Naive thymus-derived CD4-positive, alpha-beta T cell (primary cell): ENCODE results near the gene ROMO1. TPM values are rescaled to one million over a fixed set of nuclear protein-coding genes. Genes with fewer than 3 reads are reported as not detected.
A peak's percentile ranks its signal among the peaks of the same experiment; 100 is the strongest.

Source experiments
- ATAC-seq: fragments of 150-1000 bp; cut with Tn5 transposase; 2 replicates; pipeline ENCODE4 v1.10.0; 2021; ENCODE audit warnings: mild to moderate bottlenecking, moderate library complexity
- CTCF ChIA-PET: fragments of 350-600 bp; sonication (Branson Sonifier 250); formaldehyde crosslinking; loops from one replicate; lab custom pipeline; 2021; ENCODE audit warnings: antibody characterized with exemption; lab: Charles Lee
- POLR2A ChIA-PET: fragments of 350-600 bp; sonication (Branson Sonifier 250); formaldehyde crosslinking; loops from one replicate; lab custom pipeline; 2021; ENCODE audit warnings: antibody characterized with exemption, inconsistent platforms; lab: Charles Lee
- DNase-seq, 9 donors: peaks; one replicate each; pipeline versions ENCODE4 v3.0.0 to v3.0.0-alpha.2; 2020 to 2022; ENCODE audit warnings: mixed read lengths in 1 of 9
- H3K27ac ChIP-seq: one replicate; pipeline ENCODE4 v1.7.0; 2013; ENCODE audit warnings: mild to moderate bottlenecking, low read depth, low read length, moderate library complexity
- H3K27me3 ChIP-seq, 2 donors: one replicate each; pipeline ENCODE4 v1.7.0; 2013; ENCODE audit warnings: low read length in 2 of 2, mild to moderate bottlenecking in 2 of 2, moderate library complexity in 2 of 2; ENCODE audit not compliant: control insufficient read depth in 2 of 2, insufficient read depth in 2 of 2
- H3K36me3 ChIP-seq, 3 experiments: 1 replicate in 2 of 3; 2 replicates in 1 of 3; pipeline ENCODE4 v1.7.0; 2013; ENCODE audit warnings: low read length in 3 of 3, mild to moderate bottlenecking in 3 of 3, moderate library complexity in 1 of 3; ENCODE audit not compliant: insufficient read depth in 3 of 3, control insufficient read depth in 2 of 3
- H3K4me1 ChIP-seq, 2 donors: one replicate each; pipeline ENCODE4 v1.7.0; 2013; ENCODE audit warnings: low read length in 2 of 2, mild to moderate bottlenecking in 2 of 2, moderate library complexity in 1 of 2; ENCODE audit not compliant: control insufficient read depth in 2 of 2, insufficient read depth in 2 of 2
- H3K4me3 ChIP-seq: 2 replicates; pipeline ENCODE4 v1.7.0; 2013; ENCODE audit warnings: mild to moderate bottlenecking, low read length
- H3K9me3 ChIP-seq, 3 experiments: 1 replicate in 2 of 3; 2 replicates in 1 of 3; pipeline ENCODE4 v1.7.0; 2013; ENCODE audit warnings: low read length in 3 of 3; ENCODE audit not compliant: control insufficient read depth in 2 of 3
- H3K27ac Mint-ChIP-seq, 9 donors: one replicate each; pipeline ENCODE4 v1.8.0; 2020 to 2022; ENCODE audit warnings: mixed read lengths in 9 of 9, mild to moderate bottlenecking in 8 of 9, moderate library complexity in 5 of 9, inconsistent platforms in 2 of 9
- H3K27me3 Mint-ChIP-seq, 5 donors: one replicate each; pipeline ENCODE4 v1.8.0; 2021 to 2022; ENCODE audit warnings: mixed read lengths in 5 of 5, mild to moderate bottlenecking in 1 of 5
- H3K36me3 Mint-ChIP-seq, 5 donors: one replicate each; pipeline ENCODE4 v1.8.0; 2020 to 2022; ENCODE audit warnings: mixed read lengths in 5 of 5, mild to moderate bottlenecking in 3 of 5, inconsistent platforms in 1 of 5
- H3K4me1 Mint-ChIP-seq, 7 donors: one replicate each; pipeline ENCODE4 v1.8.0; 2020 to 2022; ENCODE audit warnings: mixed read lengths in 7 of 7, mild to moderate bottlenecking in 3 of 7, inconsistent platforms in 1 of 7
- H3K4me3 Mint-ChIP-seq, 10 donors: one replicate each; pipeline ENCODE4 v1.8.0; 2020 to 2022; ENCODE audit warnings: mild to moderate bottlenecking in 10 of 10, mixed read lengths in 10 of 10, moderate library complexity in 6 of 10, inconsistent platforms in 2 of 10
- H3K9me3 Mint-ChIP-seq, 11 donors: one replicate each; pipeline ENCODE4 v1.8.0; 2020 to 2022; ENCODE audit warnings: mixed read lengths in 11 of 11, mild to moderate bottlenecking in 4 of 11, inconsistent platforms in 1 of 11, moderate library complexity in 1 of 11
- intact Hi-C, 2 donors: fragments of 100-400 bp; cut with micrococcal nuclease; formaldehyde crosslinking; loops; one replicate each; pipeline ENCODE4 v1.15.1; 2023
- polyA plus RNA-seq, 2 donors: library from polyadenylated mRNA; unstranded; fragments of 300-500 nt; fragmentation: Illumina TruSeq; gene quantifications; one replicate each; pipeline ENCODE4 v1.2.3, GENCODE V29; 2021
- total RNA-seq, 6 experiments: library from RNA in 5 of 6; stranded (reverse) in 5 of 6; gene quantifications; 1 replicate in 5 of 6; 2 replicates in 1 of 6; pipeline ENCODE4 v1.2.3 and lab custom pipeline; 2021 to 2026

ROMO1 gene
- total and polyA plus RNA-seq, 7 experiments from 2014 or later, result 33.2 to 293 (median 45.6) TPM

DNA sequence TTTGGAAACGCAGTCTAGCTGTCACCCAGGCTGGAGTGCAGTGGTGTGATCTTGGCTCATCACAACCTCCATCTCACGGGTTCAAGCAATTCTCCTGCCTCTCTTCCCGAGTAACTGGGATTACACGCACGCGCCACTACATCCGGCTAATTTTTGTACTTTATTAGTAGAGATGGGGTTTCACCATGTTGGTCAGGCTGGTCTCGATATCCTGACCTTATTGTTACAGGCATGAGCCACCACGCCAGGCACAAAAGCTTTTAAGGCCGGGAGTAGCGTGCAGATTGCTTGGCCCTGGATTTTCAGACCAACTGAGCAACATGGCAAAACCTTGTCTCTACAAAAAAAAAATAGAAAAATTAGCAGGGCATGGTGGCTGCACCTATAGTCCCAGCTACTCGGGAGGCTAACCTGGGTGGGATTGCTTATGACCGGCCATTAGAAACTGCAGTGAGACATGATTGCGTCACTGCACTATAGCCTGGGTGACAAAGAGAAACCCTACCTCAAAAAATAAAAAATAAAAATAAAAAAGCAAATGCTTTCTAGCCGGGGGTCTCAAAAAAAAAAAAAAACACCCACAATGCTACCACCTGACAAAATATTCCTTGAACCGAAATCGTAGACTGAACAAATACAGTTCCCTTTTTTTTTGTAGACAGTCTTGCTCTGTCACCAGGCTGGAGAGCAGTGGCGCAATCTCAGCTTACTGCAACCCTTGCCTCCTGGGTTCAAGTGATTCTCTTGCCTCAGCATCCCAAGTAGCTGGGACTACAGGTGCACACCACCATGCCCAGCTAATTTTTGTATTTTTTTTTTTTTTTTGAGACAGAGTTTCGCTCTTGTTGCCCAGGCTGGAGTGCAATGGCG, 27.9 kb downstream of the ROMO1 start:
- Histone ChIP-seq H3K27ac (no peak overlapping the region), H3K4me1 (peaks cover 19 to 36% of the 10 kb centered on the region in 2 donors), H3K9me3 (no peaks in the 10 kb centered on the region), H3K36me3 (peaks cover 48 to 96% (median 78%) of the 10 kb centered on the region in 3 experiments), H3K27me3 (no peaks in the 10 kb centered on the region), H3K4me3 (no peak overlapping the region)
- ATAC-seq (no peak), DNase-seq (no peak)
- Mint-ChIP-seq H3K4me3 (peak overlapping the region in 1 of 10 donors; percentile 8), H3K27me3 (no peaks in the 10 kb centered on the region), H3K9me3 (peaks cover 0 to 5% (median 0%) of the 10 kb centered on the region in 11 donors), H3K27ac (peak overlapping the region in 2 of 9 donors; percentile 26 to 43), H3K36me3 (peaks cover 8 to 37% (median 29%) of the 10 kb centered on the region in 5 donors), H3K4me1 (peaks cover 15 to 67% (median 46%) of the 10 kb centered on the region in 7 donors)
- intact Hi-C loops, result loop anchor here in 1 of 2 donors (10.0 kb wide), 1 partner anchor 48 kb away; the partner anchor contains the start of gene PHF20
- POLR2A ChIA-PET, result interaction anchor here (0.5 to 5.5 kb wide), 6 partner anchors 13 to 138 kb away, joined by 3 to 35 read pairs (median 3); partner anchors contain the start of genes NFS1, RBM39 and ROMO1
- CTCF ChIA-PET, result no interaction called here

DNA sequence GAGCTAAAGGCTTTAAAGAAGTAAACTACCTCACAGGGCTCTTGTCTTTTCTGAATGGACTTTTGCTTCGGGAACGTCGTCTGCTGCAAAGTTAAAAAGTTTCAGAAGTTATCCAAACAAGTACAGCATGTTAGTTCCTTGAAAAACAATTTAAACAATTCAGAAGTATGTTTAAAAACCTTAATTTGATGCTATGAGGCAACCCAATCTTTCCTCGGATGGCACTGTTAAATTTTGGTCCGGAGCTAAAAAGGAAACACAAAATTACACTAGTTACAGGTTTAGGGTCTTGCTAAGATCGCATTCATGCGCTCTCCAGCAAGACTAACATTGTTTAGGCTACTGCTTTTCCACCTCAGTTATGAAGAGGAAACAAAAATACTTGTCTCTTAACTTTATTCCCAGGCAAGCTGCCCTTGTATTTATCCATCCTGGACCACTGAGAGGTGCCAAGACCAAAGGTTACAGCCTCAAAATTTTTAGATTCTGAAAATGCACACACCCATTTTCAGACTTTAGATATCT, 30.1 kb downstream of the ROMO1 start:
- ATAC-seq (no peak), DNase-seq (no peak)
- no peak overlapping the region for H3K27ac ChIP-seq
- H3K9me3 ChIP-seq, result no peaks in the 10 kb centered on the region
- H3K36me3 ChIP-seq, result peaks cover 49 to 97% (median 75%) of the 10 kb centered on the region in 3 experiments
- Mint-ChIP-seq H3K4me1 (peaks cover 26 to 70% (median 60%) of the 10 kb centered on the region in 7 donors), H3K4me3 (peak overlapping the region in 1 of 10 donors; percentile 39), H3K9me3 (peaks cover 0 to 10% (median 0%) of the 10 kb centered on the region in 11 donors), H3K27ac (peak overlapping the region in 2 of 9 donors; percentile 3 to 16), H3K36me3 (peaks cover 5 to 40% (median 32%) of the 10 kb centered on the region in 5 donors), H3K27me3 (no peaks in the 10 kb centered on the region)
- H3K4me1 ChIP-seq, result peaks cover 32 to 45% of the 10 kb centered on the region in 2 donors
- no peaks in the 10 kb centered on the region for H3K27me3 ChIP-seq
- intact Hi-C loops, result loop anchor here in 1 of 2 donors (10.0 kb wide), 1 partner anchor 45 kb away; the partner anchor contains the start of gene PHF20
- ChIA-PET POLR2A (interaction anchor here (0.6 to 5.5 kb wide), 6 partner anchors 10 to 128 kb away, joined by 3 to 35 read pairs (median 5); partner anchors contain the start of gene RBM39), CTCF (interaction anchor here (0.6 to 1.1 kb wide), 3 partner anchors 11 to 1313 kb away, joined by 3 to 7 read pairs (median 3); no protein-coding TSS in a partner anchor)
- no peak overlapping the region for H3K4me3 ChIP-seq

DNA sequence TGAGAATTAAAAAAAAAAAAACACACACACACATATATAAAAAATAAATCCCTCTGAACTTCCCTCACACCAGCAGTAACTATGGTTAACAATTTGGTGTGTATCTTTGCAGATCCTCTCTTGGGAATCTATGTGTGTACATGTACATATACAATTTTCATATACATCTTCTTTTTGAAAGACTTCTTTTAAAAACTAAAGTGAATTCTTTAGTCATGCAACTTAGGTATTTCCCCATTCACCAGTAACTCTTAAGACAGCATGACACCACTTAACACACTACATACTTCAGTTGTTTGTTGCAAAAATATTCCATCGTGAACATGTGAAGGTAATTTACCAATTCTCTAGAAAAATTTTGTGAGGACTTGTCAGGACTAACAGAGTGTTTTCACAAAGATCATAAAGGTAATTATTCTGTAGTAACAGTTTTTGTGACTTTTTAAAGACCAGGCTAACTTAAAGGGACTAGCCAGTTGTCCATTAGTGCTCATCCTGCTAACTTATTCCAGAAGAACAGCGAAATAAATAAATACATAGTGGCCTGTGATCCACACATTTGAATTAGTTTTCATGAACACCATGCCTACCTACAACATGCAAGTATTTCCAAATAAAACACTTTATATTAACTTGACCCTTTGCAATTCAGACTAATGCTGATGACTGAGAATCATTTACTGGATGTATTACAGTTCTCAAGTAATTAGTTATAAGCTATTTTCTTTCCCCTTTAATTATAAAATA, 30.8 kb downstream of the ROMO1 start:
- H3K36me3 ChIP-seq, result peaks cover 46 to 97% (median 75%) of the 10 kb centered on the region in 3 experiments

DNA sequence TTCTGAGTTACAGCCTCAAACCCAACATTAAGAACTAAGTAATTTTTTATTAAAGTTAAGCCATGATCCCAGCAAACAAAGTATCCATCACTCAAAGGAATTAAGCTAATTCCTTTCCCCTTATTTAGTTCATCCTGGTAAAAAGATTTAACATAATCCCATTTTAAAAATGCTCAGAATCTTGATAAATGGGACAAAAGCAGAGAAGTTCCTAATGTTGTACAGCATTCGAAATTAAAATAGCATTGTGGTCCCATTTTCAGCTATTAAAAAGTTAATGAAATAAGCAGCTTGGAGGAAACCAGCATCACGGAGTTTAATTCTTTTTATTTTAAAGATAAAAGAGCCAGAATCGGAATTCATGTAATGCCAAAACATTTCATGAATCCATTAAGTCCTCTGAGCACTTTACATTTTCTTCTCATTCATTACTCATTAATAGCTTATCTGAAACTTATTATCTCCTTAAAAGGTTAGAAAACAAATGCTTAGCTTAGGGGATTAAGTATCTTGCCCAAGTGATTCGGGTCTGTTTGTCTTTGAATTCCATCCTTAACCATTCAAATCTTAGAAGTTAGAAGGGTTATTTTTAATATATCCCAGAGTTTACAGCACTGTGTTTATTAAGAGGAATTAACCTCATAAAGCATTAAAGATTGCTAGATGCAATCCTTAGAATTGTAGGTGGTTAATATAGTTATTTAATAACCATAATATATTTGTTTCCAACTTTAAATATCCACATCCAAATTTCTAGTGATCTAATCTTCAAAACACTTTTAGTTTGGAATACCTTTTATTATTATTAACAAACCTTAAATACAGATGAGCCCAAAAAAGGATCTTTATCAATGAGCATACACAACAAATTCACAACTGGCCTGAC, 31.6 kb downstream of the ROMO1 start:
- peaks cover 45 to 97% (median 75%) of the 10 kb centered on the region in 3 experiments for H3K36me3 ChIP-seq
- peaks cover 45 to 57% of the 10 kb centered on the region in 2 donors for H3K4me1 ChIP-seq
- ChIA-PET CTCF (no interaction called here), POLR2A (interaction anchor here (0.7 to 5.5 kb wide), 7 partner anchors 9 to 268 kb away, joined by 4 to 35 read pairs (median 6); partner anchors contain the start of genes PHF20 and RBM39)
- intact Hi-C loops, result loop anchor here (2.0 to 5.0 kb wide), 2 partner anchors 20 to 1201 kb away; no protein-coding TSS in a partner anchor
- ATAC-seq, result no peak
- H3K4me1 Mint-ChIP-seq, result peaks cover 32 to 75% (median 61%) of the 10 kb centered on the region in 7 donors
- no peak overlapping the region for H3K27ac ChIP-seq
- no peak overlapping the region for H3K4me3 ChIP-seq
- peak overlapping the region in 4 of 9 donors; percentile 28 to 48 (median 34) for H3K27ac Mint-ChIP-seq
- H3K27me3 ChIP-seq, result no peaks in the 10 kb centered on the region
- H3K9me3 ChIP-seq, result no peaks in the 10 kb centered on the region
- H3K36me3 Mint-ChIP-seq, result peaks cover 3 to 38% (median 31%) of the 10 kb centered on the region in 5 donors
- H3K27me3 Mint-ChIP-seq, result no peaks in the 10 kb centered on the region
- H3K9me3 Mint-ChIP-seq, result peaks cover 0 to 7% (median 0%) of the 10 kb centered on the region in 11 donors
- H3K4me3 Mint-ChIP-seq, result peak overlapping the region in 7 of 10 donors; percentile 4 to 54 (median 31)
- DNase-seq, result no peak

More for the DNA sequence above, 30.8 kb downstream of the ROMO1 start:
- CTCF ChIA-PET, result no interaction called here
- Histone ChIP-seq H3K27me3 (no peaks in the 10 kb centered on the region), H3K9me3 (no peaks in the 10 kb centered on the region), H3K27ac (no peak overlapping the region), H3K4me3 (no peak overlapping the region), H3K4me1 (peaks cover 37 to 51% of the 10 kb centered on the region in 2 donors)
- no peak for ATAC-seq
- H3K27ac Mint-ChIP-seq, result peak overlapping the region in 3 of 9 donors; percentile 37 to 75 (median 48)
- peaks cover 3 to 40% (median 32%) of the 10 kb centered on the region in 5 donors for H3K36me3 Mint-ChIP-seq
- peaks cover 32 to 72% (median 60%) of the 10 kb centered on the region in 7 donors for H3K4me1 Mint-ChIP-seq
- H3K9me3 Mint-ChIP-seq, result peaks cover 0 to 10% (median 0%) of the 10 kb centered on the region in 11 donors
- DNase-seq, result no peak
- H3K4me3 Mint-ChIP-seq, result peak overlapping the region in 6 of 10 donors; percentile 9 to 54 (median 34)
- no peaks in the 10 kb centered on the region for H3K27me3 Mint-ChIP-seq
- POLR2A ChIA-PET, result interaction anchor here (0.7 to 5.5 kb wide), 7 partner anchors 9 to 267 kb away, joined by 4 to 35 read pairs (median 7); partner anchors contain the start of genes PHF20 and RBM39
- intact Hi-C loops, result loop anchor here (2.0 to 10.0 kb wide), 3 partner anchors 19 to 1202 kb away; partner anchors contain the start of gene PHF20 (in 1 of the 2)

DNA sequence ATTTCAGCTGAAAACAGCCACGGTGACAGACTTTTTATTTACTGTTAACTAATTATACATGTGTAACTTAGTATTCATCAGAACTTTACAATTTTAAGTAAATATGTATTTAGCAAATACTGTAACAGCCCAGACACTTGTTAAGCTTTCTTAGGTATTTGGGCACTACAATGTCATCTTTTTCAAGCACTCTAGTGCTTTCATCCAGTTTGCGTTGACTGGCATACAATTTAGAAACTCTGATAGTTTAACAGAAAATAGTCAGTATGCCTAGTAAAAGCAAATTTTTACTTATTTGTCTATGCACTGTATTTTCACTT, 32.2 kb downstream of the ROMO1 start:
- H3K27me3 Mint-ChIP-seq, result no peaks in the 10 kb centered on the region
- H3K4me3 Mint-ChIP-seq, result peak overlapping the region in 6 of 10 donors; percentile 4 to 68 (median 32)
- Histone ChIP-seq H3K9me3 (no peaks in the 10 kb centered on the region), H3K4me3 (no peak overlapping the region), H3K36me3 (peaks cover 48 to 97% (median 75%) of the 10 kb centered on the region in 3 experiments), H3K4me1 (peaks cover 51 to 60% of the 10 kb centered on the region in 2 donors), H3K27ac (no peak overlapping the region), H3K27me3 (no peaks in the 10 kb centered on the region)
- intact Hi-C loops, result loop anchor here (2.0 to 5.0 kb wide), 2 partner anchors 21 to 1201 kb away; no protein-coding TSS in a partner anchor
- ChIA-PET CTCF (no interaction called here), POLR2A (interaction anchor here (1.3 to 5.5 kb wide), 2 partner anchors 11 to 41 kb away, joined by 5 to 35 read pairs; partner anchors contain the start of genes PHF20 and RBM39)
- DNase-seq, result no peak
- peaks cover 0 to 7% (median 0%) of the 10 kb centered on the region in 11 donors for H3K9me3 Mint-ChIP-seq
- H3K36me3 Mint-ChIP-seq, result peaks cover 3 to 39% (median 34%) of the 10 kb centered on the region in 5 donors
- peak overlapping the region in 3 of 9 donors; percentile 22 to 44 (median 28) for H3K27ac Mint-ChIP-seq
- no peak for ATAC-seq
- H3K4me1 Mint-ChIP-seq, result peaks cover 32 to 78% (median 67%) of the 10 kb centered on the region in 7 donors
